ENCODE measurements around the gene MYO7B. TPM values are rescaled to one million over a fixed set of nuclear protein-coding genes. Genes with fewer than 3 reads are reported as not detected.
"Not testable (repeated sequence)": the region's sequence is repeated elsewhere in the genome, so short reads cannot be mapped to it uniquely, and the experiment has no call there.

Gene MYO7B
- total RNA-seq, 2 experiments from 2014 or later = 0.15 to 0.17 TPM

DNA sequence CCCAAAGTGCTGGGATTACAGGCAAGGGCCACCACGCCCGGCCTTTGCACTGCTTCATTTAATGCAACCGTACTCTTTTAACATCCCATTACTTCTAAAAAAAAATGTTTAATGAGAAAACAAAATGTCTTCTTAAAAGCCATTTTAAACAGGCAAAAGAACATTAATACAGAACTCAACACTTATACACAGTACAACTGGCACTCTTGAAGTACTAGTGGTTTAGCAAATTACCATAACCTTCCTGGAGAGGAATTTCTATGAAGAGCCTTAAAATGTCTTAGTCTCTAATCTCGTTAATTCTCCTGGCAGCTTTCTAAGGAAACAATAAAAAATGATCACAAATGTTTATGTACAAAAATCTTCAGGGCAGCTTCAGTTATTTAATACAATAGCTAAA, 15.1 kb upstream of the MYO7B start:
- ChIA-PET POLR2A (no interaction called here), CTCF (no interaction called here)

DNA sequence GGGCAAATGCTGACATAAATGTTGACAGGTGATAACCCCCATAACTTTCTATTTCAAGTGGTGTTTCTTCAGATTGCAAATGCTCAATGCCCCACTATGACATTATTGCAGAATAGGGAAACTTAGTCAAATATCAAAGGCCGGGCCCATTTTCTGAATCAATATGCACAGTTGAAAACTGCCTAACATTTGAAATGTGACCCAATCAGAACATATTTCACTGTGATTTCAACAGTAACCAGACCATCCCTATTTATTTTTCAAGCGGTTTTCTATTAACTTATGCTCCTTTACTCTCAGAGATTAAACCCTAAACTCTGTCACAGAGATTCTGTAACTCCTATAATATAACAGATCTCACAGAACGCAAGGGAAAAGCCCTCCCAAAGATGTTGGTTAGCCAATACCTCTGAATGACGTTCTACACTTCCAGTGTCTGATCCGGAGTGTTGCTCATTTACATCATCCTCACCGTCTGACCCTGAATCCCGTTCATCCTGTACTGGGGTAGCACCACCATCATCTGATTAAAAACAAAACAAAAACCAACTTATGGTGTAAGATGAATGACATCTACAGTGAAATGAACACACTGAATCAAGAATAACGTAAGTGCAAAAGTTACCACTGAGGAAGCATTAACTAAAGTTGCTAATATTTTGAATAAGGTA, 12.1 kb upstream of the MYO7B start:
- CTCF ChIA-PET = interaction anchor here (0.5 kb wide), 1 partner anchor 161 kb away, joined by 3 read pairs; no protein-coding TSS in a partner anchor

DNA sequence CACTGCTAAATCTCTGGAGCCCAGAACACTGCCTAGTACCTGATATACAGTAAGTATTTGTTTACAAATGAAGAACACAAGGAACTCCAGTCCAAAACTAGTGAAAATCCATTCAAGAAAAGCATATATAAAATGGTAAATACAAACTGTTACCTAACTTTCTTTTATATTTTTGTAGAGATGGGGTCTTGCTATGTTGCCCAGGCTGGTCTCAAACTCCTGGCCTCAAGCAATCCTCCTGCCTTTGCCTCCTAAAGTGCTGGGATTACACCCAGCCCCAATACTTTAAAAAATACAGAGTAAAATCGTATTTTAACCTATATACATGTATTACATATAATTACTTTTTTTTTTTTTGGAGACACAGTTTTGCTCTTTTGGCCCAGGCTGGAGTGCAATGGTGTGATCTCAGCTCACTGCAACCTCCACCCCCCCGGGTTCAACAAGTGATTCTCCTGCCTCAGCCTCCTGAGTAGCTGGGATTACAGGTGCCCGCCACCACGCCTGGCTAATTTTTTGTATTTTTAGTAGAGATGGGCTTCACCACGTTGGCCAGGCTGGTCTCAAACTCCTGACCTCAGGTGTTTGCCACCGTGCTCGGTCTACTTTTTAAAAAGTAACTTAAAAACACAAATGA, 11.2 kb upstream of the MYO7B start:
- CTCF ChIA-PET = not testable (repeated sequence)

More for the DNA sequence above, 12.1 kb upstream of the MYO7B start:
- POLR2A ChIA-PET = no interaction called here

DNA sequence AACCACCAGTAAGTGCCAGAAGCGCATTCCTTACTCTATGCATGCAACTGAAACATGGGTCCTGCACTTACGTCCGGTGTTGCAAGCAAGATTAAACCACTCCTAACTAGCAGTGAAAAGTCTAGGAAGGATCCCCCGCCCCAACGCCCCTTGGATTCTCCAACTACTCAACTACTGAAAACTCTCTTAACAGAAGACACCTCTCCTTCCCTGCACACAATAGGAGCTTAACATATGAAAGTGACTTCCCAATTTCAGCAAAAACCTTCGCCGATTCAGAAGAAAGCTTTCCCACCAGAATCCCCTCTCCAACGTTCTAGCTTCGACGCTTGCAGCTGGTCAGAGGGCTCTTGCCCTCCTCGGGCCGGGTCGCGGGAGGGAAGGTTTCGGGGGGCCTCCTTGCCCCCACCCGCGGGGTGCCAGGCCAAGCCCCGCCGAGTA, 9.8 kb upstream of the MYO7B start:
- POLR2A ChIA-PET = interaction anchor here (1.0 to 1.7 kb wide), 3 partner anchors 38 to 566 kb away, joined by 4 to 6 read pairs (median 4); partner anchors contain the start of gene UGGT1
- CTCF ChIA-PET = interaction anchor here (1.3 kb wide), 1 partner anchor 176 kb away, joined by 3 read pairs; the partner anchor contains the start of gene SFT2D3

More for the DNA sequence above, 11.2 kb upstream of the MYO7B start:
- POLR2A ChIA-PET = not testable (repeated sequence)

DNA sequence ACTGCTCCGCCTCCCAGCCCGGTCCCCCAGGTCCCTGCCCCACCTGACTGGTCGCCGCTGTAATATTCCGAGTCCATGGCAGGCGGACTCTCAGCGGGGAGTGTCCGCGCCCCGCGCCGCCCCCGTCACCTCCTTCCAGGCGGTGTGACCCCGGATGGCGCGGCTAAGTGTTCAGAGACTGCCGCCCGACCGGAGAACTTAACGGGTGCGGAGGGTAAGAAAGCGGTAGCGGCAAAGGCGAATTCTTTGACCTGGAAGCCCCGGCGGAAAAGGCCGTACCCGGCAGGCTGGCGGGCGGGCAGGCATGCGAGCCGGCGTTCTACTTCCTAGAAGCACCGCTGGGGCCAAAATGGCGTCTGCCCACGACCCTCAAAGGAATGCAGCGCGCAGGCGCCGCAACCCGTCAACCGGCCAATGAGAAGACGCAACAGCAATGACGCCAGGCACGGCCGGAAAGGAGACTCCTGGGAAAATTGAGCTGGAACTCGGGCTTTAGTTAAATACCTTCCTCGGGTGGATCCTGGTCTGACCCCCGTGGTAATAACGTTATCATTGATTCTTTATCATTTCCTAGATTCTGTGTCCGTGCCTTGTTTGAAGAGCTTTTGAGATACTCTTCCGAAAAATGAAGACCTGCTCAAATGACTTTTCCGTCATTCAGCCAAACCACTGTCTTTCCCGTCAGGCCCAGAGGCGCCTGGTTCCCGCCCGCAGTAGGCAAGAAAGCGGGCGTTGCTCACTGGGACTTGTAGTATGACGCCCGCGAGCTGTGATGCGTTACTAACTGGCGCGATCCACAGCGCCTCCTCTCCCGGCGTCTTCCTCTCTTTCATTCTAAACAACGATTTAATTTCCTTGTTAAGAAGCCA, 9.1 kb upstream of the MYO7B start, which contains the start of gene IWS1:
Gene IWS1 (minus strand): TSS at position 358 of the 869 bp plus-strand sequence. CDS start 281 bp downstream, at position 77.
- POLR2A ChIA-PET = interaction anchor here (0.6 to 1.7 kb wide), 4 partner anchors 37 to 565 kb away, joined by 4 to 6 read pairs (median 4); partner anchors contain the start of gene UGGT1
- CTCF ChIA-PET = interaction anchor here (0.6 to 1.3 kb wide), 2 partner anchors 18 to 176 kb away, joined by 3 read pairs; partner anchors contain the start of gene SFT2D3

DNA sequence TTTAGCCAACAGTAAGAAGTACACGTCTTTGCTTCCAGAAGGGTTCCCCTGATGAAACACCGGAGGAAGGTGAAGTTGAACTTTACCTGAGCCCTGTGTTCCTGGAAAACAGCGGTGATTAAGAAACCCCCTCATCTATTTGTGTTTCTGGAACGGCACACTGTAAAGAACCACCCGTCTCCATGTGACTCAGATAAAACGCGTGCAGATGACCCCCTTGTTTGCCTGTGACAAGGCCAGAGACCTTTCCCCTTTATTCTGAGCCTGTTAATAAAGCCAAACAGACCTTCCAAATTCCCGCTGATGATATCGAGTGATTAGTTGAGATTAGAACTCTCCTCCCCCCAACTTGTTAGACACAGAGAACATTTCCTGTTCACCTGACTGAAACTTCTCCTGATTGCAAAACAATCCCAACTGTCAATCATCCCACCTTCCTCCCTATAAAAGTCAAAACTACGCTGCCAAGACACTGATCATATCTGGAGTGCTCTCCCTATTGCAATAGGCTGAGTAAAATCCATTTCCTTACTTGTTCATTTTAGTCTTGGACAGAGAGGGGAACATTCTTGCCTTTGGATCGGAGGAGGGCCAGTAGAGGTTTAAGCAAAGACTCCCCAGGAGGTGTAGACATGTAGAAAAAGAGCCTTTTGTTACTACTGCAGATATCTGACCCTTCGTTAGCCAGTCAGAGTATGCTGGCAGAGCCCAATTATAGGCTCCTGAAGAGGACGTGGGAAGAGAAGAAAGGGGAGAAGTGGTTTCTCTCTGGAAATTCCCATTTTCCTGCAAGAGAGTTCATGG, 8.3 kb upstream of the MYO7B start:
- ChIA-PET CTCF (interaction anchor here (0.6 to 1.3 kb wide), 2 partner anchors 17 to 175 kb away, joined by 3 read pairs; partner anchors contain the start of gene SFT2D3), POLR2A (interaction anchor here (0.6 to 1.7 kb wide), 4 partner anchors 36 to 564 kb away, joined by 4 to 6 read pairs (median 4); partner anchors contain the start of gene UGGT1)

DNA sequence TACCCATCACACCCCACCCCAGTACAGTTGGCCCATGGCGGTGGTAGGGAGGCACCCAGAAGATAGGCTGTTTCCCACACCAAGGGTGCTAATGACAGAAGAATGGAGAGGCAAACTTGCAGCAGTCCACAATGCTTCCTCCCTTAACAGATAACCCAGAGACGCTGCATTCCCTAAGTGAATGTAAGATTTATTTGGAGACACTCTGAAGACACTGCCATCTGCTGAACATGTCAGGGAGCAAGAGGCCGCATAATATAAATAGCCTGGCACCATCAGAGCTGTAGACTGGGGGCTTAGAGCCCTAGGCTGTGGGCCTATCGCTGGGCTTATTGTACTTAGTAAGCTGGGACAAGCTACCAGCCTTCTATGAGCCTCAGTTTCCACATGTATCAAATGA, 7.0 kb upstream of the MYO7B start:
- ChIA-PET CTCF (interaction anchor here (0.8 kb wide), 1 partner anchor 13 kb away, joined by 3 read pairs; no protein-coding TSS in a partner anchor), POLR2A (no interaction called here)

DNA sequence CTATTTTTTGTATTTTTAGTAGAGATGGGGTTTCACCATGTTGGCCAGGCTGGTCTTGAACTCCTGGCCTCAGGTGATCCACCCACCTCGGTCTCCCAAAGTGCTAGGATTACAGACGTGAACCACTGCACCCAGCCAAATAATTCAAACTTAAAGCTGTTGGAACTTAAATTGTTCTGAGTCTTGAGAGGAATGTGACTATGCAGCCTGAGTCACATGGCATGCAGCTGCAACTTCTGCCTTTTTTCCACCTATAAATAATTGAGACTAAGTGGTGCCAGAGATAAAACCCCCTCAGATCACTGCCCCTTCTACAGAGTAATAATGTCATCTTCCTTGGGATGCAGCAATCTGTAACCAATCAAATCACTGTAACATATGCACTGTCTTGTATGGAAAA, 6.1 kb upstream of the MYO7B start:
- POLR2A ChIA-PET, CTCF ChIA-PET: not testable (repeated sequence)

DNA sequence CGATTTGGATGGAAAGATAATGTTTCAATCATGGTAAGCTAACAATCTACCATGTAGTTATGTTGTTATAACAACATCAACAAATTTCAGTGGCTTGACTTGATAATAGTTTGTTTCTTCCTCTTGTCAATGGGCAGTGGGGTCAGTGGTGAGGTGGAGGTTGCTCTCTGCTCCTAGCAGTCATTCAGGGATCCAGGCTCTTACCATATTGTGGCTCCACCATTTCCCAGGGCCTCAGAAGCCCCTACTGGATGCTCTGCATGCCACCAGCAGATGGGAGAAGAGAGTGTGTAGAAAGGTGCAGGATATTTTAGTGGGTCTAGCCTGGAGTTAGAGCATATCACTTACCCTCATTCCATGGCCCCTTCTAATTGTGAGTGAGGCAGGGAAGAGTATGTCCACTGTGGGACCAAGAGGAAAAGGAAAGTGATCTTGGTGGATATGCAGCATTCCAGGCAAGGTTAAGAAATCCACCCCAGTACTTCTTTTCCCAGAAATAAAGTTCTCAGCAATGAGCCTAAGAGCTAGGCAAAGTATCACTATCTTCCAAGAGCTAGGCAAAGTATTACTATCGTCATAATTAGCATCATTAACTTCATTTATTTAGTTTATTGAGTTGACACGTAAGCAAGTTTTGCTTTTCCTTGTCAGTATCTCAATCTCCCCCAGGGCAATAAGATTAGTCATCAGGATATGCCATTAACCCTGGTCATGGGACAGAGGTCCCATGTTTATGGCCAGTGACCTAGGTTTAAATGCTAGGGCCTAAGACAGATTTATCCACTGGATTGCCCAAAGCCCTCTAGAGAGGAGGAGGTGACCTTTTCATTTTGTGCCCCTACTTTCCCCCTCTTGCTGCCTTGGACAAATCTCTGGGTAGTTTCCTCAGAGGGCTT, 5.0 kb upstream of the MYO7B start:
- ChIA-PET POLR2A (no interaction called here), CTCF (no interaction called here)

DNA sequence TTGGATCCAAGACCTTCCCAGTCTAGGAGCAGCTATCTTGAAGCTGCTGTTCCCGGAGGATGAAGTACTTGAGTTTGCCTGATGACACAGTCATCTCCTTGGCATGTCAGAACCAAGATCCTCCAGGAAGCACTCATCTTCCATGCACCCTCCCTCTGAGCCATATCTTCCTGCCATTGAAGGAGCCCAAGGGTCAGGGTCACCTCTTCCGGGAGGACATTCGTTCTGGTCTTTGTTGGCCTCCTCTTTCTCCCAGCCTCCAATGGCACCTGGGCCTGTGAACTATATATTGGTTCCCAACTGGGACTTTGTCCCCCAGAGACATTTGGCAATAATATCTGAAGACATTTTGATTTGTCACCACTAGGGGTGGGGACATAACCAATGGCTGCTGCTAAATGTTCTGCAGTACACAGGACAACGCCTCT, 4.2 kb upstream of the MYO7B start:
- ChIA-PET CTCF (no interaction called here), POLR2A (no interaction called here)

DNA sequence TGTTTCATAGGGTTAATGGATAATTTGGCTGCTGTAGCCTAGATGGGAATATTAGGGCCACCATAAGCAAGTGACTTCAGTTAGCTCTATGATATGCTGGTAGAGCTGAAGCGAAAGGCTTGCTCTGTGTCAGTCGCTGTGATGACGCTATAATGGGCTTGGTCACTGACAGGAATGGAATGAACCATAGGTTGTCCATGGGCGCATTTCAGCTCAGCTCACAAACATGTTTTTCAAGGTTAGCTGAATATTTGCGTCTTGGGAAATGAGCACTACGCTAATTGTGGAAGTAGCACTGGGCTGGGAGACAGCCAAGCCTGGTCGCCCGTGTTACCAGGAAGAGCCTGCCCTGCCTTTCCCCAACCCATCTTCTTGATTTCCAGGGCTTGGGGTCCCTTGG, 3.2 kb upstream of the MYO7B start:
- ChIA-PET CTCF (no interaction called here), POLR2A (no interaction called here)

DNA sequence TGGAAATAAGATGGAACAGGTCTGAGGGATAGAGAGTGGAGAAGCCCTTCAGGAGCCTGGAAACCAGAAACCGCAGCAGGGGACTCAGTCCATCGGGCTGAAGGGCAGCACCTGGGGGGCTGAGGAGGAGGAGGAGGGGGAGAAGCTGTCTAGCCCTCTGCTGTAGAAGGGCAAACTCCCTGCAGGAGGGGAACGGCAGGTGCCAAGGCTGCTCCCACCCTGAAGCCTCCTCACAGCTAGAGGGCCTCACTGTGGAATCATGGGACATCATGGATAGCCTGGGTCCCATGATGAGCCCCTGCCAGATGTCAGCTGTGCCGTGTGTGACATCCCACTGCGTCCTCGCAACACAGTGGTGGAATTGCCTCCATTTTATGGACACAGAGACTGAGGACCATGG, 435 bp downstream of the MYO7B start:
- ChIA-PET CTCF (no interaction called here), POLR2A (no interaction called here)

DNA sequence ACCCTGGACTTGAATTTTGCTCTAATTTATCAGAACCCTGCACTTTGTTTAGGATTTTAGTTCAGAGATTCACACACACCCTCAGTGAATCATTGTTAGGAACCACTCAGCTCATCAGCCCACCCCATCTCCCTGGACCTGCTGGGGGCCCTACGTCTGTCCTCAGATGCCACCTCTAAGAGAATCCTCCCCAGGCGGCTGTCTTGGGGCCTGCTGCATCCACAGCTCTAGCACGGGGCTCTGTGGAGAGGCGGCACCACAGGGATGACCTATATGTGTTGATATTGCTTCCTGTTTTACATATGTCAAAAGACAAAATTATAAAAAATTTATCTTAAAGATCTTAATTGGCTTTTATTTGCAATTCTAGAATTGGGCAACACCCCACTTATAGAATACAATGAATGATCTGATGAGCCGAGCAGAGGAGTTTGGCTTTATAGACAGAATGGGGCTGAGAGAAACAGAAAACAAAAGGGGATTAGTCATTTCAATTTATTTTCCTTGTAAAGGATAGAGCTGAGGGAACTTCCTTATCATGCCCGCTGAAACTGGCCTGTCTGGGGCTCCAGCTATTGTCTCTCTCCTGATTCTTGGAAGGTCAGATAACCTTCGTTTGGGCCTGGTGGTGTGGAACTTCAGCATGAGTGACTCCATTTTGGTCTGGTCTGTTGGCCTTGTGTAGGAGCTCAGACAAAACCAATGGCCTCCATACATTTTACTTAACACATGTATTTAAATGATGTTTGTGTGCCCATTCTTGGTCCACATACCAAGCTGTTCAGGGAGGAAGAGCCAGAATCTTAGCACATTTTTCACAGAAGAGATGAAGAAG, 1.4 kb downstream of the MYO7B start:
- CTCF ChIA-PET = no interaction called here

DNA sequence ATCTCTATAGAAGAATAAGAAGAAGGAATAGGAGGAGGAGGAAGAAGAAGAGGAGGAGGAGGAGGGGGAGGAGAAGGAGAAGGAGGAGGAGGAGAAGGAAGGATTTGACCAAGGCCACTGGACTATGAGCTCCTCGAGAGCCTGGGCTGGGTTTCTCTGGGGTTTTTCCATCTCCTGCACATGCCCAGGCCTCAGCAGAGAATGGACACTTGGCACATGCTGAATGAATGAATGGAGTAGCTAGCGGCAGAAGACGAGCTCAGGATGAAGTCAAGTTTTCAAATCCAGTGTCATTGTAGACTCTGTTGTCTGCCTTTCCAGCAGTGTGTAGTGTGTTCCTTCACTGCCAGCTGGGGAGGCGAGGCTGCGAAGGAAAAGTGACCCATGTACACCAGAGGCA, 2.2 kb downstream of the MYO7B start:
- CTCF ChIA-PET = no interaction called here
- POLR2A ChIA-PET = no interaction called here

More for the DNA sequence above, 1.4 kb downstream of the MYO7B start:
- POLR2A ChIA-PET = no interaction called here

DNA sequence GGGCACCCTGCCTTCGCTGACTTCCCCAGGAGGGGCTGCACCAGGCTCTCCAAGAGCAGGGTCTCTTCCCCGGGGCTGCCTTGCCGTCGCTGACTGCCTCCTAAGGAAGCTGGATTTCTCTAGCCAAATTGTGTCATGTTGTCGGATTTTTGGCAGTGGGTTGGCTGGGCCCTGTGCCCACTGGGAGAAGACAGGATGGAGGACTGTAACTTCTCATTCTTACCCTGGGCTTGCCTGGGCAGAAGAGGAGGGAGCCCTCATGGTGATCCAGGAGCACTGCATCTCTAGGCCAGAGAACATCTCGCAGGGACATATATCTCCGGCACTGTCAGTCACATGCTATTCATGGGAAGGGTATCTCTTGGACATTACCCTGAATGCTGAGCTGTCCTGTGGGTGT, 6.3 kb downstream of the MYO7B start:
- CTCF ChIA-PET = interaction anchor here (1.2 kb wide), 1 partner anchor 14 kb away, joined by 3 read pairs; no protein-coding TSS in a partner anchor
- POLR2A ChIA-PET = no interaction called here

DNA sequence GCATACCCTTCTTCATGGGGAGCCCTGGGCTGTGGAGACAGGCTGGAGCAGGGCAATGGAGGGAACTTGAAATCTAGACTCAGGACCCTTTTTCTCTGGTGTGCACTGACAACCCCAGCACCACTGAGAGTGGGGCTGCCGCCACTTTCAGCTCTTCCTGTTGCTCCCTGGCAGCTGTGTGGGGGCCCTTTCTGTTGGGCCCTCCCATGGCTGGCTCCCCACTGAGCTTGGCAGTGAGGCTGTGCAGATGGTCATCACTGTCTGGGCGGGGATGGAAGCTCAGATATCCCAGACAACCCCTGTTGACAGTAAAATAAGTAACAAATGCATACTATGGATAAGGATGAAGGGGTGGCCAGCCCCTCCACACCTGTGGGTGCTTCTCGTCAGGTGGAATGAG, 6.7 kb downstream of the MYO7B start:
- ChIA-PET CTCF (interaction anchor here (1.2 kb wide), 1 partner anchor 14 kb away, joined by 3 read pairs; no protein-coding TSS in a partner anchor), POLR2A (no interaction called here)

DNA sequence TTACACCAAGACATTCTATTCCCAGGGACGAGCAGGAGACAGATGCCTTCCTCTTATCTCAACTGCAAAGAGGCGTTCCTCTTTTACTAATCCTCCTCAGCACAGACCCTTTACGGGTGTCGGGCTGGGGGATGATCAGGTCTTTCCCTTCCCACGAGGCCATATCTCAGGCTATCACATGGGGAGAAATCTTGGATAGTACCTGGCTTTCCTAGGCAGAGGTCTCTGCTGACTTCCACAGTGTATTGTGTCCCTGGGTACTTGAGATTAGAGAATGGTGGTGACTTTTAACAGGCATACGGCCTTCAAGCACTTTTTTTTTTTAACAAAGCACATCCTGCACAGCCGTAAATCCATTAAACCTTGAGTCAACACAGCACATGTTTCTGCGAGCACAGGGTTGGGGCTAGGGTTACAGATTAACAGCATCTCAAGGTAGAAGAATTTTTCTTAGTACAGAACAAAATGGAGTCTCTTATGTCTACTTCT, 7.6 kb downstream of the MYO7B start:
- POLR2A ChIA-PET, CTCF ChIA-PET: not testable (repeated sequence)
